H1 (cell line): ENCODE results near the gene IFT27. TPM values are rescaled to one million over a fixed set of nuclear protein-coding genes. Genes with fewer than 3 reads are reported as not detected.
A peak's percentile ranks its signal among the peaks of the same experiment; 100 is the strongest.

Experiments used
- CTCF ChIA-PET: fragments of 300-600 bp; sonication (Branson Sonifier 250); formaldehyde crosslinking; loops from one replicate; lab custom pipeline; 2021; ENCODE audit not compliant: partially characterized antibody; lab: Charles Lee
- POLR2A ChIA-PET: fragments of 300-600 bp; sonication (Branson Sonifier 250); formaldehyde crosslinking; loops from one replicate; lab custom pipeline; 2021; ENCODE audit warnings: inconsistent platforms; ENCODE audit not compliant: partially characterized antibody; lab: Charles Lee
- DNase-seq, 2 experiments: peaks; one replicate each; pipeline versions ENCODE4 v3.0.0 to v3.0.0-alpha.2; 2010 to 2022; ENCODE audit warnings: low spot score in 2 of 2, low read depth in 1 of 2, mixed read lengths in 1 of 2
- FAIRE-seq: peaks from 2 replicates; lab custom pipeline; 2011; peaks lifted over from hg19 to GRCh38; lab: Jason Lieb, UNC
- H2AFZ ChIP-seq: 2 replicates; pipeline ENCODE4 v1.8.1; 2012; ENCODE audit warnings: low read length, inconsistent platforms
- H2AK5ac ChIP-seq: 2 replicates; pipeline ENCODE4 v1.6.1; 2013; ENCODE audit warnings: low read depth, low read length
- H2BK120ac ChIP-seq: replicated peaks from 2 replicates; pipeline ENCODE3; 2013; ENCODE audit warnings: low read depth, low read length, inconsistent platforms
- H2BK12ac ChIP-seq: 2 replicates; pipeline ENCODE4 v1.6.1; 2013; ENCODE audit warnings: low read depth, low read length
- H2BK15ac ChIP-seq: 2 replicates; pipeline ENCODE4 v1.6.1; 2013; ENCODE audit warnings: low read length
- H2BK20ac ChIP-seq: 2 replicates; pipeline ENCODE4 v1.6.1; 2013; ENCODE audit warnings: low read length
- H2BK5ac ChIP-seq: 2 replicates; pipeline ENCODE4 v1.6.1; 2013; ENCODE audit warnings: low read depth, low read length
- H3K14ac ChIP-seq: 2 replicates; pipeline ENCODE4 v1.6.1; 2013; ENCODE audit warnings: inconsistent platforms; ENCODE audit not compliant: insufficient read length
- H3K18ac ChIP-seq: 2 replicates; pipeline ENCODE4 v1.6.1; 2013; ENCODE audit warnings: low read length; ENCODE audit errors: extremely low read depth
- H3K23ac ChIP-seq: 2 replicates; pipeline ENCODE4 v1.6.1; 2013; ENCODE audit warnings: inconsistent platforms; ENCODE audit not compliant: insufficient read length
- H3K23me2 ChIP-seq: 2 replicates; pipeline ENCODE4 v1.6.1; 2013; ENCODE audit warnings: low read depth, low read length
- H3K27ac ChIP-seq: 2 replicates; pipeline ENCODE4 v1.6.1; 2011; ENCODE audit warnings: low read depth, low read length, inconsistent platforms
- H3K27me3 ChIP-seq, 4 experiments: replicated peaks in 1 of 4; 1 replicate in 1 of 4; 2 replicates in 3 of 4; pipeline versions ENCODE4 v1.6.1 to v1.8.1; 2011 to 2013; ENCODE audit warnings: low read length in 3 of 4, mild to moderate bottlenecking in 3 of 4, inconsistent platforms in 2 of 4, mixed read lengths in 2 of 4, moderate library complexity in 1 of 4; ENCODE audit not compliant: control insufficient read depth in 3 of 4, insufficient read depth in 3 of 4; ENCODE audit errors: extremely low read depth in 1 of 4
- H3K36me3 ChIP-seq, 4 experiments: 2 replicates each; pipeline versions ENCODE4 v1.6.1 to v1.8.1; 2011 to 2013; ENCODE audit warnings: mild to moderate bottlenecking in 4 of 4, low read length in 3 of 4, moderate library complexity in 2 of 4, control low read depth in 1 of 4, inconsistent platforms in 1 of 4; ENCODE audit not compliant: insufficient read depth in 4 of 4, control insufficient read depth in 2 of 4
- H3K4ac ChIP-seq: replicated peaks from 2 replicates; pipeline ENCODE3; 2013; ENCODE audit warnings: low read length, low read depth, mixed read lengths, inconsistent platforms; ENCODE audit not compliant: insufficient read length
- H3K4me1 ChIP-seq, 4 experiments: replicated peaks in 1 of 4; 1 replicate in 1 of 4; 2 replicates in 3 of 4; pipeline versions ENCODE4 v1.6.1 to v1.8.1; 2011 to 2013; ENCODE audit warnings: low read length in 3 of 4, inconsistent platforms in 2 of 4, mixed read lengths in 1 of 4; ENCODE audit not compliant: insufficient read depth in 4 of 4, control insufficient read depth in 3 of 4
- H3K4me2 ChIP-seq, 2 experiments: 2 replicates each; pipeline versions ENCODE4 v1.6.1 to v1.8.1; 2011 to 2013; ENCODE audit warnings: low read depth in 2 of 2, low read length in 2 of 2, control low read depth in 1 of 2, inconsistent platforms in 1 of 2, mild to moderate bottlenecking in 1 of 2; ENCODE audit not compliant: insufficient read depth in 1 of 2
- H3K4me3 ChIP-seq, 4 experiments: fragments of 200-600, 300-600 bp in 1 of 4; sonication (generic), shearing (Covaris generic), sonication (Bioruptor Twin) in 1 of 4; 2 replicates each; pipeline versions ENCODE4 v1.5.1 to v1.8.1; 2011 to 2016; ENCODE audit warnings: low read length in 4 of 4, low read depth in 3 of 4, control low read depth in 2 of 4, inconsistent platforms in 2 of 4, mild to moderate bottlenecking in 2 of 4, mixed read lengths in 1 of 4, moderate library complexity in 1 of 4; ENCODE audit not compliant: insufficient read depth in 2 of 4; ENCODE audit errors: extremely low read depth in 1 of 4
- H3K56ac ChIP-seq: replicated peaks from 2 replicates; pipeline ENCODE3; 2013; ENCODE audit warnings: low read depth, mild to moderate bottlenecking, mixed read lengths, low read length, inconsistent platforms; ENCODE audit not compliant: insufficient read length
- H3K79me1 ChIP-seq: 2 replicates; pipeline ENCODE4 v1.6.1; 2013; ENCODE audit warnings: low read depth, low read length, control low read depth
- H3K79me2 ChIP-seq, 2 experiments: 2 replicates each; pipeline versions ENCODE4 v1.6.1 to v1.8.1; 2012 to 2013; ENCODE audit warnings: low read length in 2 of 2, mild to moderate bottlenecking in 2 of 2, inconsistent platforms in 1 of 2; ENCODE audit not compliant: insufficient read depth in 2 of 2, control insufficient read depth in 1 of 2
- H3K9ac ChIP-seq, 4 experiments: replicated peaks in 1 of 4; 1 replicate in 1 of 4; 2 replicates in 3 of 4; pipeline versions ENCODE4 v1.6.1 to v1.8.1; 2011 to 2013; ENCODE audit warnings: low read depth in 3 of 4, low read length in 3 of 4, control low read depth in 2 of 4, mild to moderate bottlenecking in 2 of 4, moderate library complexity in 2 of 4, inconsistent platforms in 1 of 4; ENCODE audit errors: extremely low read depth in 1 of 4
- H3K9me3 ChIP-seq, 2 experiments: 2 replicates each; pipeline versions ENCODE4 v1.6.1 to v1.8.1; 2012 to 2013; ENCODE audit warnings: mild to moderate bottlenecking in 2 of 2, moderate library complexity in 2 of 2, control low read depth in 1 of 2, inconsistent platforms in 1 of 2, low read depth in 1 of 2, low read length in 1 of 2, mixed read lengths in 1 of 2; ENCODE audit not compliant: insufficient read depth in 2 of 2
- H4K20me1 ChIP-seq, 2 experiments: replicated peaks in 1 of 2; 2 replicates each; pipeline versions ENCODE3 to v1.8.1; 2011 to 2013; ENCODE audit warnings: inconsistent platforms in 2 of 2, low read length in 2 of 2, mild to moderate bottlenecking in 1 of 2; ENCODE audit not compliant: insufficient read depth in 2 of 2, control insufficient read depth in 1 of 2
- H4K5ac ChIP-seq: 2 replicates; pipeline ENCODE4 v1.6.1; 2013; ENCODE audit warnings: low read length, low read depth, mixed read lengths, inconsistent platforms; ENCODE audit not compliant: insufficient read length
- H4K8ac ChIP-seq: 2 replicates; pipeline ENCODE4 v1.8.0; 2013; ENCODE audit warnings: mild to moderate bottlenecking, moderate library complexity, low read length, inconsistent platforms; ENCODE audit not compliant: insufficient read depth; ENCODE audit errors: extremely low read depth
- H4K91ac ChIP-seq: replicated peaks from 2 replicates; pipeline ENCODE3; 2013; ENCODE audit warnings: low read length, mixed read lengths, inconsistent platforms; ENCODE audit not compliant: insufficient read length
- CREB1 ChIP-seq: IDR thresholded peaks from 2 replicates; pipeline ENCODE4 v1.6.1; 2012; ENCODE audit warnings: inconsistent platforms
- POLR2AphosphoS5 ChIP-seq: IDR thresholded peaks from 2 replicates; pipeline ENCODE4 v1.6.1; 2011; ENCODE audit warnings: low read depth, low read length
- TEAD4 ChIP-seq: IDR thresholded peaks from 2 replicates; pipeline ENCODE4 v1.6.1; 2012; ENCODE audit warnings: low read depth, low read length, inconsistent platforms, mixed read lengths
- WGBS, 2 experiments: shearing (Covaris generic) in 1 of 2; methylation state at CpG; one replicate each; pipeline versions ENCODE4 v1.1.6 to v1.1.7; 2013 to 2015; ENCODE audit warnings: low lambda C conversion rate in 2 of 2, mixed read lengths in 2 of 2, inconsistent platforms in 1 of 2, low coverage in 1 of 2, missing lambda C conversion rate in 1 of 2; ENCODE audit not compliant: insufficient replicate concordance in 2 of 2, insufficient coverage in 1 of 2, insufficient read length in 1 of 2; ENCODE audit errors: extremely low coverage in 1 of 2, missing lambda C conversion rate in 1 of 2; 5-methylcytosine and 5-hydroxymethylcytosine counted together
- polyA plus RNA-seq, 7 experiments: library from polyadenylated mRNA; depleted of rRNA in 3 of 7; stranded (reverse) in 5 of 7; unstranded in 2 of 7; fragments of >200 nt in 5 of 7; fragments of 200-250 nt in 2 of 7; gene quantifications; 1 replicate in 5 of 7; 2 replicates in 1 of 7; 4 replicates in 1 of 7; pipeline versions ENCODE4 v1.2.1 to v1.2.3, GENCODE V29; 2011 to 2013; ENCODE audit warnings: missing spikeins in 2 of 7, mixed read lengths in 2 of 7
- total RNA-seq: library from RNA; stranded (reverse); fragmentation: NEBNext Ultra II Directional; extraction: Animal tissue kit (Norgen Biotek cat#: 25700); gene quantifications from 2 replicates; pipeline ENCODE4 v1.2.1, GENCODE V29; 2021

The IFT27 gene
- total and polyA plus RNA-seq, 2 of the 8 experiments (the other 6 are each of a cell fraction or from before 2014, with no cell fraction given) = 36.4 to 46.2 TPM

GRCh38 chr22:36770513-36771231 is 5.2 kb downstream of the IFT27 start:
- no peak overlapping the region for H2AK5ac ChIP-seq
- no peak overlapping the region for H3K56ac ChIP-seq
- no peak overlapping the region for H3K9ac ChIP-seq
- no peak for FAIRE-seq
- no peak overlapping the region for H2BK15ac ChIP-seq
- H2AFZ ChIP-seq = no peak overlapping the region
- H2BK20ac ChIP-seq = no peak overlapping the region
- no peaks in the 10 kb centered on the region for H3K9me3 ChIP-seq
- no peak overlapping the region for H3K14ac ChIP-seq
- ChIA-PET POLR2A (interaction anchor here (0.7 to 1.6 kb wide), 3 partner anchors 9 to 259 kb away, joined by 3 to 4 read pairs (median 3); no protein-coding TSS in a partner anchor), CTCF (interaction anchor here (0.6 to 4.6 kb wide), 8 partner anchors 9 to 230 kb away, joined by 3 to 39 read pairs (median 4); no protein-coding TSS in a partner anchor)
- no peaks in the 10 kb centered on the region; the same call in 1 of the 2 replicates for H3K79me1 ChIP-seq
- H3K4me3 ChIP-seq = no peak overlapping the region
- H4K91ac ChIP-seq = no peak overlapping the region
- H2BK120ac ChIP-seq = no peak overlapping the region
- H2BK5ac ChIP-seq = no peak overlapping the region
- WGBS, 2 experiments = 73% methylated on average over 9 of the region's 11 CpGs; no CpG with 5 or more reads in 1 of the 2 experiments
- no peak overlapping the region for H4K5ac ChIP-seq
- H3K23me2 ChIP-seq = 0 out of 2 replicates have a peak, but pooled peaks cover 3% of the 10 kb centered on the region
- no peak for DNase-seq
- H3K4ac ChIP-seq = no peak overlapping the region
- no peak overlapping the region for H3K27ac ChIP-seq
- no peak overlapping the region for H2BK12ac ChIP-seq
- no peak overlapping the region for H3K18ac ChIP-seq
- peaks cover 4 to 5% of the 10 kb centered on the region in 2 experiments for H4K20me1 ChIP-seq
- peaks cover 0 to 6% of the 10 kb centered on the region in 2 experiments; a peak in 2 of 4 replicates for H3K79me2 ChIP-seq
- 0 out of 8 replicates have a peak, but pooled peaks cover 0 to 5% (median 0%) of the 10 kb centered on the region in 4 experiments for H3K36me3 ChIP-seq
- no peak overlapping the region for H3K23ac ChIP-seq
- H3K4me2 ChIP-seq = no peak overlapping the region
- H3K4me1 ChIP-seq = peaks cover 0 to 4% (median 2%) of the 10 kb centered on the region in 4 experiments; a peak in 3 of 7 replicates
- no peaks in the 10 kb centered on the region for H3K27me3 ChIP-seq
- no peak overlapping the region; the same call in 1 of the 2 replicates for H4K8ac ChIP-seq
- 0 out of 2 replicates have a peak, but pooled peaks have one; percentile 24 for TF ChIP-seq POLR2AphosphoS5
- TF ChIP-seq CREB1 = no peak
- peak; percentile 10; the same call in 1 of the 2 replicates for TF ChIP-seq TEAD4
- TF ChIP-seq, all 59 proteins: peak for 2
